GM10248 (cell line): ENCODE measurements around the gene LYPD6B.

Experiments used
- CTCF ChIA-PET: fragments of 300-600 bp; sonication (Branson Sonifier 250); formaldehyde crosslinking; extraction: SDS; loops from one replicate; lab custom pipeline; 2021; ENCODE audit warnings: antibody characterized with exemption; lab: Yijun Ruan, JAX
- POLR2A ChIA-PET: fragments of 350-650 bp; sonication (Branson Sonifier 250); formaldehyde crosslinking; extraction: SDS; loops from one replicate; lab custom pipeline; 2020; ENCODE audit warnings: antibody characterized with exemption; lab: Yijun Ruan, JAX
- DNase-seq: peaks from one replicate; pipeline ENCODE4 v3.0.0; 2012; ENCODE audit errors: extremely low spot score
- TF ChIP-seq, protein P1 (sequence below): IDR thresholded peaks from 2 replicates; pipeline ENCODE4 v1.5.1; 2012; ENCODE audit warnings: mild to moderate bottlenecking, low read depth; ENCODE audit errors: extremely low read depth, missing control alignments, control extremely low read depth

LYPD6B gene

DNA sequence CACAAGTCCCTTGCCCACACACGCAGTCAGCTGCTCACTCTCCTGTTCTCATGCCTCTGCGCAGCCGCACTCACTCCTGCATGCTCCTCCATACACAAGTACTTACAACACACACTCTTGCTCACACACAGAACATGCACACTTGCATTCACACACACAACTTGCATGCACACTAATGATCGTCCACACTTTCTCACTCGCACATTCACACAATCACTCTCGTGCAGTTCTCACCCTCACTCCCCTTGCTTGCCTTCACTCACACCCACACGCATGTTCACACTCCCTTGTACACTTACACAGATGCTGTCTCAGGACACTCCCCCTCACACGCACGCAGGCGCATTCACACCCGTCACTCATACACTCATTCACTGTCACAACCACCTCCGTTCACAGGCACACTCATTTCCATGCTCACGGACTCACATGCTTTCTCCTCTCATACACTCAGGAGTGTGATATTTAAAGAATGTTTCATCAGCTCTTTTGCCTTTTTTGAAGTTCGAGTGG lies 36.1 kb upstream of the LYPD6B start:
- TF ChIP-seq, protein P1, sequence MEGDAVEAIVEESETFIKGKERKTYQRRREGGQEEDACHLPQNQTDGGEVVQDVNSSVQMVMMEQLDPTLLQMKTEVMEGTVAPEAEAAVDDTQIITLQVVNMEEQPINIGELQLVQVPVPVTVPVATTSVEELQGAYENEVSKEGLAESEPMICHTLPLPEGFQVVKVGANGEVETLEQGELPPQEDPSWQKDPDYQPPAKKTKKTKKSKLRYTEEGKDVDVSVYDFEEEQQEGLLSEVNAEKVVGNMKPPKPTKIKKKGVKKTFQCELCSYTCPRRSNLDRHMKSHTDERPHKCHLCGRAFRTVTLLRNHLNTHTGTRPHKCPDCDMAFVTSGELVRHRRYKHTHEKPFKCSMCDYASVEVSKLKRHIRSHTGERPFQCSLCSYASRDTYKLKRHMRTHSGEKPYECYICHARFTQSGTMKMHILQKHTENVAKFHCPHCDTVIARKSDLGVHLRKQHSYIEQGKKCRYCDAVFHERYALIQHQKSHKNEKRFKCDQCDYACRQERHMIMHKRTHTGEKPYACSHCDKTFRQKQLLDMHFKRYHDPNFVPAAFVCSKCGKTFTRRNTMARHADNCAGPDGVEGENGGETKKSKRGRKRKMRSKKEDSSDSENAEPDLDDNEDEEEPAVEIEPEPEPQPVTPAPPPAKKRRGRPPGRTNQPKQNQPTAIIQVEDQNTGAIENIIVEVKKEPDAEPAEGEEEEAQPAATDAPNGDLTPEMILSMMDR: no peak
- no peak for DNase-seq
- POLR2A ChIA-PET: no interaction called here
- CTCF ChIA-PET: interaction anchor here (1.3 to 2.6 kb wide), 2 partner anchors 12 to 15 kb away, joined by 8 to 10 read pairs; no protein-coding TSS in a partner anchor

DNA sequence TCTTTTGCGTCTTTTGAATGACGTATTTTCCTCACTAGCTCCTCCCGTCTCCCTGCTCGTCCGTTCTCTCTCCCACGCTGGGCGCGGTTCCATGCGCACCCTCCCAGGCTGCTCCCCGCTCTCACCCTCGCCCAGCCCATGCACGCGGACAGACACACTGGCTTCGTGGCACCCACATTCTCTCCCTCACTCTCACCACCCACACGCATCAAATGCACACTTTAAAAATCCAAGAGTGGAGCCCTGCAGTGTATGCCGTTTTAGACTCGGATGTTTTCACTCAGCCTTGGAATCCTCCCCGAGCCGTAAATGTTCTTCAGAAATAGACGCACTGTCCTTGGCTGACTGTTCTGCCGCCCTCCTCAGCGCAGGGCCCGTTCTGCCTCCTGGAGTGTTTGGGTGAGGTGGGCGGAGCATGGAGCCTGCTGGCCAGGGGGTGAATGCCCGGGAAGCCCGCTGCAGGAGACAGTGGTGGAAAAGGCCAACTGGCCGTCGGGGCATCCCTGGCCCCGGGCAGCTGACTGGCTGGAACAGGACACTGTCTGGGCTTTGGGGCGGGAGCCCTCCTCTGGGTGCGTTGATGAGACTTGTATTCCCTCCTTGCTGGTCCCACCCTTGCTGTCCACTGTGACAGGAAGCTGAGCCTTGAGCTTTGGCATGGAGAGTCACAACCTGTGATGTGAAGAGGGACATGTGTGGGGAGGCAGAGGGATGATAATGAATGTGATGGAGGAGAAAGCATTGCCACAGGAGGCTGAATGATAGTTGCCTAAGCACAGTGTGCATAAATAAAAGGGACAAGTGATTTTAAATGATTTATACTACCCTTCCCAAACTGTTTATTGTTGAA lies 35.4 kb upstream of the LYPD6B start:
- TF ChIP-seq, protein P1: no peak
- ChIA-PET CTCF (interaction anchor here (1.0 to 1.3 kb wide), 3 partner anchors 14 to 558 kb away, joined by 3 to 8 read pairs (median 3); no protein-coding TSS in a partner anchor), POLR2A (no interaction called here)
- DNase-seq: no peak

DNA sequence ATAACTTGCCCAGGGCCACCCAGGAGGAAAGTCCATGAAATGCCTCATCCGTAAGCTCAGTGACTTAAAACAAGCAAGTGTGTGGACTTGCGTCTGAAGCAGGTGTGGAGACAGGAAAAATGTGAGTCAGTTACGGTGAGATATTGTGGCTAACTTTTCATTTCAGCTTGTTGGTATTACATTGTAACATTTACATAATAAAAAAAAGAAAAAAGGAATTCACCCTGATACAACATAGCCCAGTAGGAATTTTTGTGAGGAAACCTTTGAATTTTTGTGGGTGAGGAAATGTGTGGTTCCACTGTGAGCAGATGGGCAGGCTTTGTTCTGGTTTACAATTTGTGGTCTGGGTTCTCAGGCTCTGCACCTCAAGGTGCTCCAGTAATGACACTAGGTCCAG lies 33.7 kb upstream of the LYPD6B start:
- TF ChIP-seq, protein P1: no peak
- ChIA-PET CTCF (no interaction called here), POLR2A (no interaction called here)
- no peak for DNase-seq

DNA sequence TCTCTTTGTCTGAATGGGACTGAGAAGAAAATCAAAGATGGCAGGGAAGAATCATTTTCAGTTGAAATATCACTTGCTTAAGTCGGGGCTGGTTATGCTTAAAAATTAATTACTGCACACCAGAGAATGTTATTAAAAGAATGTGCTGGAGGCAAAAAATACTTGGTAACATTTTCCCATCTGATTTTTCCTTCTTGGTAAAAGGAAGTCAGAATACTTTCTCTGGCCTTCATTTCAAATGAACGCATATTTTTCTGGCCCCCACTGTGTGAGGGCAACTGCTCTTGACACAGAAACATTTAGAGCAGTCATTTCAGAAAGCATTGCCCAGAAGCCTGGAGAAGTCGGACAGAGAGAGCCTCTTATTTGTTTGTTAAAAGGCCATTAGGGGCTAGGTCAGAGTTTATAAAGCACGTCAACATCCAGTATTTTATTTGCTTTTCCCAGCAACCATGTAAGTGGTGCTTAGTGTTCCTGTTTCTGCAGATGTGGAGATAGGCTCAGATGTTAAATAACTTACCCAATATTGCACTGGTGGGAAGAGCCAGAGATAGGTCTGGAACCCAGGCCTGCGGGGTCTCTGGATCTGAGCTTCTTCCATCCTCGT lies 32.9 kb upstream of the LYPD6B start:
- TF ChIP-seq, protein P1: no peak
- no peak for DNase-seq
- POLR2A ChIA-PET: no interaction called here
- CTCF ChIA-PET: interaction anchor here (1.8 kb wide), 1 partner anchor 15 kb away, joined by 5 read pairs; no protein-coding TSS in a partner anchor

DNA sequence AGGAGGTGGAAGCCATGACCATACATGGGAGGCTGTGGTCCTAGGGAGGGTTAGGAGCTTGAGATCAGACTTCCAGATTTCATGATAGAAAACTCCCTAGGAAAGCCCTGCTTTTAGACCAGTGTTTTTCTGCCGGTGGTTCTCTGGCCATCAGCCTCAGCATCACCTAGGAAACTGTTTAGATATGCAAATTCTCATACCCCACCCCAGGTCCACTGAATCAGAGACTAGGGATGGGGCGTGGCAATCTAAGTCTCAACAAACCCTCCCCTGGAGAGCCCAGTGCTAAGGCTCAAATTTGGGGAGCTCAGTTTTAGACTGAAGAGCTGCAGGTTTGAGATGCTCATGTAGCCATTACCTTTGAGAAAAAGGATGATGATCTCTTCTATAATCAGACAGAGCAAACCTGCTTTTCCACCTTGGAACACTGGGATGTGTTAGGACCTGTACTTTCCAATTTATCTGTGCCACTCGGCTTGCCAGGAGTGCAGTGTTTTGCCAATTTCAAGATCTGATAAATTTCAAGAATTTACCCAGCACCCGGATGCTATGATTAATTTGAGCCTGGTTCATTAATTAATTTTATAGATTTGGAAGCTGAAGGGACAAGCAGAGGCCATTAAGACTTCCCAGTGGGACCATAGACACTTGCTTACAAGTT lies 31.5 kb upstream of the LYPD6B start:
- TF ChIP-seq, protein P1: no peak
- no peak for DNase-seq
- ChIA-PET CTCF (interaction anchor here (1.1 to 4.1 kb wide), 3 partner anchors 10 to 34 kb away, joined by 4 to 40 read pairs (median 5); no protein-coding TSS in a partner anchor), POLR2A (no interaction called here)

DNA sequence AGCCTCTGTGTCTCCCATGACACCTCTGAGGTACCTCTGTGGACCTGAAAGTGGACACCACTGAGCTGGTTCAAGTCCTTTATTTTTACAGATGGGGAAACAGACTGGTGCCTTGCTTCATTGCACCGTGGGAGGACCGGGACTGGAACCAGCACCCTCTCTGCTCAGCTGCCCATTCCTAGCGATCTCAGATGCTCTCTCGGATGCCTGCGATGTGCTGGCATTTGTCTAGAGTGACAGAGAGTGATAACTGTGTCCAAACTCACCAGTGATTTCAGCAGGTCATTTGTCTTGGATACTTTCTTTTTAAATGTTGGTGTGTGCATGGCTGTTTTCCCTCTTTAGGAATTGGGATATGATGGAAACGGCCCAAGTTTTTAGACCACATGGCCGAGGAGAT lies 30.1 kb upstream of the LYPD6B start:
- DNase-seq: no peak
- POLR2A ChIA-PET: no interaction called here
- CTCF ChIA-PET: interaction anchor here (1.4 to 4.2 kb wide), 4 partner anchors 9 to 81 kb away, joined by 3 to 40 read pairs (median 12); no protein-coding TSS in a partner anchor
- TF ChIP-seq, protein P1: no peak
